GM23338 (cell line): ENCODE measurements around the gene B4GALT4.

Source experiments
- CREB1 ChIP-seq: fragments of 250-450 bp; sonication (Bioruptor Pico); IDR thresholded peaks from 2 replicates; pipeline ENCODE4 v1.5.0; 2020; ENCODE audit warnings: low read depth, mild to moderate bottlenecking, moderate library complexity
- CTCF ChIP-seq, 2 experiments: fragments of 200-600 bp in 1 of 2; sonication (generic) in 1 of 2; conservative IDR thresholded peaks; 2 replicates each; pipeline versions ENCODE4 v1.5.1 to v1.6.1; 2016 to 2017; ENCODE audit warnings: antibody characterized with exemption in 2 of 2, low read depth in 2 of 2, mild to moderate bottlenecking in 2 of 2, moderate library complexity in 1 of 2
- EZH2 ChIP-seq: fragments of 200-600 bp; sonication (generic); IDR thresholded peaks from one replicate; pipeline ENCODE4 v1.8.0; 2017; ENCODE audit warnings: antibody characterized with exemption, mild to moderate bottlenecking, low read depth; ENCODE audit not compliant: unreplicated experiment
- EZH2phosphoT487 ChIP-seq: fragments of 200-600 bp; sonication (generic); IDR thresholded peaks from one replicate; pipeline ENCODE4 v1.8.1; 2018; ENCODE audit warnings: antibody characterized with exemption; ENCODE audit not compliant: unreplicated experiment
- JUNB ChIP-seq: IDR thresholded peaks from one replicate; pipeline ENCODE4 v1.6.1; 2016; ENCODE audit warnings: antibody characterized with exemption; ENCODE audit not compliant: unreplicated experiment
- NANOG ChIP-seq: IDR thresholded peaks from 2 replicates; pipeline ENCODE4 v1.6.1; 2016; ENCODE audit warnings: antibody characterized with exemption, borderline replicate concordance
- POLR2AphosphoS5 ChIP-seq: IDR thresholded peaks from 2 replicates; pipeline ENCODE4 v1.6.1; 2016; ENCODE audit warnings: antibody characterized with exemption, low read depth
- REST ChIP-seq: IDR thresholded peaks from one replicate; pipeline ENCODE4 v1.6.1; 2018; ENCODE audit warnings: antibody characterized with exemption; ENCODE audit not compliant: unreplicated experiment
- STAT1 ChIP-seq: IDR thresholded peaks from one replicate; pipeline ENCODE4 v1.6.1; 2016; ENCODE audit warnings: antibody characterized with exemption; ENCODE audit not compliant: unreplicated experiment
- ZNF114 ChIP-seq: fragments of 250-450 bp; sonication (Bioruptor Pico); IDR thresholded peaks from 2 replicates; pipeline ENCODE4 v1.5.0; 2020; ENCODE audit warnings: mild to moderate bottlenecking, moderate library complexity
- ZNF462 ChIP-seq: fragments of 250-450 bp; sonication (Bioruptor Pico); IDR thresholded peaks from 2 replicates; pipeline ENCODE4 v1.5.0; 2020; ENCODE audit warnings: mild to moderate bottlenecking, moderate library complexity

GRCh38 chr3:119175872-119176756 lies 64.6 kb downstream of the B4GALT4 start:
- TF ChIP-seq CREB1 (CRISPR knock-in tag) (no peak), CTCF (conservative IDR thresholded peaks at IDR 0.05; ENCODE audit: low read depth in 2 of 2) (no peak), EZH2 (no peak), EZH2phosphoT487 (no peak), POLR2AphosphoS5 (no peak), ZNF462 (CRISPR knock-in tag) (no peak), JUNB (no peak), ZNF114 (CRISPR knock-in tag) (no peak), STAT1 (no peak), REST (no peak), NANOG (no peak)
